HEK293 (cell line): ENCODE results near the gene ISOC2.
A peak's percentile ranks its signal among the peaks of the same experiment; 100 is the strongest.

Source experiments
- PRDM1 ChIP-seq: fragments of 450-650 bp; formaldehyde crosslinking; IDR thresholded peaks from 2 replicates; pipeline ENCODE4; 2016; ENCODE audit warnings: missing biosample characterization, missing genetic modification characterization
- TCF7L2 ChIP-seq: IDR thresholded peaks from 2 replicates; pipeline ENCODE4 v1.6.1; 2011; ENCODE audit warnings: low read depth, mild to moderate bottlenecking, inconsistent platforms, low read length, moderate library complexity, borderline replicate concordance
- ZFP69B ChIP-seq: fragments of 450-650 bp; formaldehyde crosslinking; IDR thresholded peaks from 2 replicates; pipeline ENCODE4 v1.5.1; 2016; ENCODE audit warnings: missing biosample characterization, missing genetic modification characterization
- ZNF114 ChIP-seq: fragments of 450-650 bp; formaldehyde crosslinking; IDR thresholded peaks from 2 replicates; pipeline ENCODE4 v1.5.0; 2017; ENCODE audit warnings: missing biosample characterization, missing genetic modification characterization
- ZNF239 ChIP-seq: fragments of 450-650 bp; formaldehyde crosslinking; IDR thresholded peaks from 2 replicates; pipeline ENCODE4 v1.5.1; 2016; ENCODE audit warnings: missing biosample characterization, missing genetic modification characterization
- ZNF621 ChIP-seq: fragments of 450-650 bp; formaldehyde crosslinking; IDR thresholded peaks from 2 replicates; pipeline ENCODE4 v1.5.1; 2017; ENCODE audit warnings: missing biosample characterization, missing genetic modification characterization
- ZNF76 ChIP-seq: fragments of 450-650 bp; formaldehyde crosslinking; IDR thresholded peaks from 2 replicates; pipeline ENCODE4; 2016; ENCODE audit warnings: low read depth, missing biosample characterization, missing genetic modification characterization, borderline replicate concordance
- ZSCAN18 ChIP-seq: fragments of 450-650 bp; formaldehyde crosslinking; IDR thresholded peaks from 2 replicates; pipeline ENCODE4 v1.5.1; 2016; ENCODE audit warnings: missing biosample characterization, missing genetic modification characterization
- ZSCAN30 ChIP-seq: fragments of 450-650 bp; IDR thresholded peaks from 2 replicates; pipeline ENCODE4 v1.5.1; 2018; ENCODE audit warnings: missing biosample characterization, mild to moderate bottlenecking, missing genetic modification characterization, moderate library complexity
- TF ChIP-seq, protein P1 (sequence below): fragments of 450-650 bp; formaldehyde crosslinking; IDR thresholded peaks from 2 replicates; pipeline ENCODE4 v1.5.1; 2016; ENCODE audit warnings: missing biosample characterization, missing genetic modification characterization
- TF ChIP-seq, protein P2 (sequence below): fragments of 450-650 bp; formaldehyde crosslinking; IDR thresholded peaks from 2 replicates; pipeline ENCODE4 v1.5.1; 2016; ENCODE audit warnings: missing biosample characterization, missing genetic modification characterization

DNA sequence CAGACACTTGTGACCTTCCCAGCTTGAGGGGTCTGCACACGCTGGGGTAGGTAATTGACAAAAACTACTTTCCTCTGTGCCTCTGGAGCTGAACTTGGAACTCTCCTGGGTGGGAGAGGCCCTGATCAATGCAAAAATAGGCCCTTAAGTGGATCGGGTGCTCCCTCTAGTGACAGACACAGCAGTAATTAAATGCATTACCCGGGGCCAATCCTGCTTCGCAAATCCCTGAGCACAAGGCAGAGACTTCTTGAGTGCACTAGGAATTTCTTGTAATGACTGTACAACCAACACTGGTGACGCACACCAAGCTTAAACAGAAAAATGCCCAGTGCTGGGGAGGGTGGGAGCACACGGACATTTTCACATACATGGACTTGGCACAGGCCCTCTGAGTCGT lies 43.3 kb downstream of the ISOC2 start:
- TF ChIP-seq, protein P1, sequence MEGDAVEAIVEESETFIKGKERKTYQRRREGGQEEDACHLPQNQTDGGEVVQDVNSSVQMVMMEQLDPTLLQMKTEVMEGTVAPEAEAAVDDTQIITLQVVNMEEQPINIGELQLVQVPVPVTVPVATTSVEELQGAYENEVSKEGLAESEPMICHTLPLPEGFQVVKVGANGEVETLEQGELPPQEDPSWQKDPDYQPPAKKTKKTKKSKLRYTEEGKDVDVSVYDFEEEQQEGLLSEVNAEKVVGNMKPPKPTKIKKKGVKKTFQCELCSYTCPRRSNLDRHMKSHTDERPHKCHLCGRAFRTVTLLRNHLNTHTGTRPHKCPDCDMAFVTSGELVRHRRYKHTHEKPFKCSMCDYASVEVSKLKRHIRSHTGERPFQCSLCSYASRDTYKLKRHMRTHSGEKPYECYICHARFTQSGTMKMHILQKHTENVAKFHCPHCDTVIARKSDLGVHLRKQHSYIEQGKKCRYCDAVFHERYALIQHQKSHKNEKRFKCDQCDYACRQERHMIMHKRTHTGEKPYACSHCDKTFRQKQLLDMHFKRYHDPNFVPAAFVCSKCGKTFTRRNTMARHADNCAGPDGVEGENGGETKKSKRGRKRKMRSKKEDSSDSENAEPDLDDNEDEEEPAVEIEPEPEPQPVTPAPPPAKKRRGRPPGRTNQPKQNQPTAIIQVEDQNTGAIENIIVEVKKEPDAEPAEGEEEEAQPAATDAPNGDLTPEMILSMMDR (tag by site-specific recombination) = peak; percentile 61
- TF ChIP-seq TCF7L2 = no peak
- no peak for TF ChIP-seq ZFP69B
- no peak for TF ChIP-seq ZNF76 (tag by site-specific recombination)
- no peak for TF ChIP-seq ZNF239 (tag by site-specific recombination)
- TF ChIP-seq PRDM1 (tag by site-specific recombination) = no peak
- TF ChIP-seq ZNF621 (tag by site-specific recombination) = no peak
- TF ChIP-seq ZSCAN30 (tag by site-specific recombination) = 0 out of 2 replicates have a peak, but pooled peaks have one; percentile 38
- TF ChIP-seq ZSCAN18 (tag by site-specific recombination) = no peak
- TF ChIP-seq ZNF114 (tag by site-specific recombination) = no peak
- TF ChIP-seq, protein P2, sequence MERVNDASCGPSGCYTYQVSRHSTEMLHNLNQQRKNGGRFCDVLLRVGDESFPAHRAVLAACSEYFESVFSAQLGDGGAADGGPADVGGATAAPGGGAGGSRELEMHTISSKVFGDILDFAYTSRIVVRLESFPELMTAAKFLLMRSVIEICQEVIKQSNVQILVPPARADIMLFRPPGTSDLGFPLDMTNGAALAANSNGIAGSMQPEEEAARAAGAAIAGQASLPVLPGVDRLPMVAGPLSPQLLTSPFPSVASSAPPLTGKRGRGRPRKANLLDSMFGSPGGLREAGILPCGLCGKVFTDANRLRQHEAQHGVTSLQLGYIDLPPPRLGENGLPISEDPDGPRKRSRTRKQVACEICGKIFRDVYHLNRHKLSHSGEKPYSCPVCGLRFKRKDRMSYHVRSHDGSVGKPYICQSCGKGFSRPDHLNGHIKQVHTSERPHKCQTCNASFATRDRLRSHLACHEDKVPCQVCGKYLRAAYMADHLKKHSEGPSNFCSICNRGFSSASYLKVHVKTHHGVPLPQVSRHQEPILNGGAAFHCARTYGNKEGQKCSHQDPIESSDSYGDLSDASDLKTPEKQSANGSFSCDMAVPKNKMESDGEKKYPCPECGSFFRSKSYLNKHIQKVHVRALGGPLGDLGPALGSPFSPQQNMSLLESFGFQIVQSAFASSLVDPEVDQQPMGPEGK (tag by site-specific recombination) = no peak
